ENCODE results near the gene BAIAP3.

DNA sequence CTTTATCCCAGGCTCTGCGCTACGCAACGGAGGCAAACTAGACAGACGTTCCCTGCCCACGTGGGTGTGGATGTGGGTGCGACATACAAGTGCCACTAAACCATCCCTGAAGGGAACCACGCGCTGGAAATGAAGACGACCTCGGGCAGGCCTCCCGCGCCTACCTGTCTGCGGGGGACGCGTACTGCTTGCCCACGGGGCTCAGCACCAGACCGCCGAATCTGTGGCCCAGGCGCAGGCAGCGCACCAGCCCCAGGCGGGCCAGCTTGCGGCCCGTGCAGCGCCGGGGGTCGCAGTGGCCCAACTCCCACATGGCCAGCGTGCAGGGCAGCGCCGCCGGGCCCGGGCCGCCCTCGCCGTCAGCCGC, 17.8 kb downstream of the BAIAP3 start:
- TF ChIP-seq ELF4 (IDR thresholded peaks at IDR 0.05) (no peak), SUZ12 (IDR thresholded peaks at IDR 0.05) (no peak), FOXK2 (IDR thresholded peaks at IDR 0.05) (no peak), BHLHE40 (IDR thresholded peaks at IDR 0.05; ENCODE audit: borderline replicate concordance) (no peak), ZNF384 (IDR thresholded peaks at IDR 0.05) (no peak), NFRKB (IDR thresholded peaks at IDR 0.05) (no peak), CTBP1 (IDR thresholded peaks at IDR 0.05; ENCODE audit: borderline replicate concordance) (no peak), ARNT (IDR thresholded peaks at IDR 0.05) (no peak), L3MBTL2 (conservative IDR thresholded peaks at IDR 0.05) (no peak)

All from HEK293T (cell line).